ENCODE results near the gene ENG. TPM values are rescaled to one million over a fixed set of nuclear protein-coding genes. Genes with fewer than 3 reads are reported as not detected.
"Not testable (repeated sequence)": the region's sequence is repeated elsewhere in the genome, so short reads cannot be mapped to it uniquely, and the experiment has no call there.

The ENG gene
- polyA plus RNA-seq, 1 of the 3 experiments (the other 2 are of a cell fraction) = 18.8 TPM

DNA sequence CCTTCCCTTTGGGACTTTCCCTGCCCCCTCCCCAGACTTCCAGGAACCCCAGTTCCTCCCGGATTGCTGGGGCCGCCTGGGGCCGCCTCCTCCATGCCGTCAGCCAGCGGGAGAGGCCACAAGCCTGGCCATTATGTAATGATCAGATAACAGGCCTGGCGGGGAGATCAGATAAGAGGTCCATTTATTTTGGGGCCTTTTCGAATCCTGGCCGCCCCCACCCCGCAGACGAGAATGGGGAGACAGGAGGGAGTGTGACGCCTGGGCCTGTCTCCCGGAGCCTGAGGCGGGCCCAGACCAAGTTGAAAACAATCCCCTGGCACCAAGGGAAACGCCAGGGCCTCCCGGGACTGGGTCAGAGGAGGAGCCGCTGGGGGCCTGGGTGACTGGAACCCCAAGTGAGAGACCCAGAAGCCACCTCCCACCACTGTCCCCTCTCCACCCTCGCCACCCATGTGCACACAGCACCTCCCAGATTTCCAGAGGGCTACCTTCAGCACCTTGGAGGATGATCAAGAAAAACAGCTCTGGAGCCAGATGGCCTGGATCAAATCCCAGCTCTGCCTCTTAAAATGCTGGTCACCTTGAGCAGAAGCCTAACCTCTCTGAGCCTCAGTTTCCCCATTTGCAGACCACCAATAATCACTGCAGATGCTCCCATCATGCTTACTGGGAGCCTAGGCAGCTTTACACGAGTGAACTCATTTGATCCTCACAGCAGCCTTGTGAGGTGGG, 7.8 kb downstream of the ENG start:
- H3K9me2 ChIP-seq = no peaks in the 10 kb centered on the region
- H3K27me3 ChIP-seq (ENCODE audit: insufficient read depth) = no peaks in the 10 kb centered on the region
- H3K4me2 ChIP-seq = no peak overlapping the region
- peaks cover 7 to 16% of the 10 kb centered on the region in 2 experiments for H3K36me3 ChIP-seq (replicated peaks in 1 of 2; ENCODE audit: control insufficient read depth in 1 of 2, insufficient read depth in 2 of 2, low read length in 1 of 2)
- peak overlapping the region in 1 of 2 experiments; percentile 64; a peak in 2 of 4 replicates for H3K27ac ChIP-seq (ENCODE audit: low read depth in 2 of 2, low read length in 1 of 2)
- H2AFZ ChIP-seq (ENCODE audit: low read depth) = no peak overlapping the region
- H3K4me3 ChIP-seq (ENCODE audit: low read depth in 2 of 2, low read length in 1 of 2) = no peak overlapping the region
- H3K9ac ChIP-seq = no peak overlapping the region
- H3K79me2 ChIP-seq (ENCODE audit: insufficient read depth) = peaks cover 58% of the 10 kb centered on the region
- peak; percentile 86 for TF ChIP-seq GATA2 (CRISPR knock-in tag; IDR thresholded peaks at IDR 0.05)
- TF ChIP-seq RCOR1 (IDR thresholded peaks at IDR 0.05; ENCODE audit: low read length) = 0 out of 2 replicates have a peak, but pooled peaks have one; percentile 27
- peak; percentile 53 for TF ChIP-seq CHD2 (IDR thresholded peaks at IDR 0.05; ENCODE audit: low read length, partially characterized antibody)
- TF ChIP-seq, protein P1, sequence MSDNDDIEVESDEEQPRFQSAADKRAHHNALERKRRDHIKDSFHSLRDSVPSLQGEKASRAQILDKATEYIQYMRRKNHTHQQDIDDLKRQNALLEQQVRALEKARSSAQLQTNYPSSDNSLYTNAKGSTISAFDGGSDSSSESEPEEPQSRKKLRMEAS (IDR thresholded peaks at IDR 0.05; ENCODE audit: low read depth) = no peak
- peak in 1 of 2 experiments; percentile 45; a peak in 1 of 4 replicates for TF ChIP-seq EP300 (IDR thresholded peaks at IDR 0.05; ENCODE audit: borderline replicate concordance in 1 of 2, low read depth in 1 of 2, low read length in 1 of 2)
- TF ChIP-seq NFIC (IDR thresholded peaks at IDR 0.05; ENCODE audit: borderline replicate concordance) = no peak
- TF ChIP-seq MXI1 (IDR thresholded peaks at IDR 0.05; ENCODE audit: low read depth, low read length) = peak; percentile 23; the same call in 1 of the 2 replicates
- 75% methylated on average over 17 of the region's 18 CpGs for WGBS (ENCODE audit: low lambda C conversion rate)
- CTCF ChIA-PET = interaction anchor here (1.0 to 3.8 kb wide), 2 partner anchors 23 to 111 kb away, joined by 3 to 16 read pairs; partner anchors contain the start of gene TOR2A
- H3K9me3 ChIP-seq = peaks cover 7% of the 10 kb centered on the region; the same call in 1 of the 2 replicates
- H3F3A ChIP-seq (replicated peaks; ENCODE audit: insufficient read depth) = no peaks in the 10 kb centered on the region
- no peaks in the 10 kb centered on the region for H4K20me1 ChIP-seq (ENCODE audit: insufficient read depth)
- POLR2A ChIA-PET = no interaction called here
- peaks cover 5 to 10% of the 10 kb centered on the region in 2 experiments; a peak in 2 of 4 replicates for H3K4me1 ChIP-seq (ENCODE audit: control insufficient read depth in 1 of 2, insufficient read depth in 2 of 2, low read depth in 1 of 2, low read length in 1 of 2)
- peak; percentile 80 for DNase-seq

DNA sequence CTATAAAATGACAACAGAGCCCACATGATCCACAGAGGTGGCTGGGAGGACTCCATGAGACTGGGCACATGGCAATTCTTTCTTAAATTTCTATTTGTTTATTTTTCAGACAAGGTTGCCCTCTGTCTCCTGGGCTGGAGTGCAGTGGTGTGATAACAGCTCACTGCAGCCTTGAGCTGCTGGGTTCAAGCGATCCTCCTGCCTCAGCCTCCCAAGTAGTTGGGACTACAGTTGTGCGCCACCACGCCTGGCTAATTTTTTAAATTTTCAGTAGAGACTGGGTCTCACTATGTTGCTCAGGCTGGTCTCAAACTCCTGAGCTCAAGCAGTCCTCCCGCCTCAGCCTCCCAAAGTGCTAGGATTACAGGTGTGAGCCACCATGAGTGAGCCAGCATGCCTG, 8.8 kb downstream of the ENG start:
- 96% methylated on average over 4 of the region's 4 CpGs for WGBS (ENCODE audit: low lambda C conversion rate)
- H3K4me2 ChIP-seq; H3F3A ChIP-seq (replicated peaks; ENCODE audit: insufficient read depth); H3K9me3 ChIP-seq; H4K20me1 ChIP-seq (ENCODE audit: insufficient read depth); POLR2A ChIA-PET; H3K9me2 ChIP-seq; H3K27me3 ChIP-seq (ENCODE audit: insufficient read depth); H2AFZ ChIP-seq (ENCODE audit: low read depth); H3K9ac ChIP-seq; H3K4me3 ChIP-seq (ENCODE audit: low read depth in 2 of 2, low read length in 1 of 2); H3K27ac ChIP-seq (ENCODE audit: low read depth in 2 of 2, low read length in 1 of 2); DNase-seq: not testable (repeated sequence)
- H3K4me1 ChIP-seq (ENCODE audit: control insufficient read depth in 1 of 2, insufficient read depth in 2 of 2, low read depth in 1 of 2, low read length in 1 of 2) = peaks cover 5 to 10% of the 10 kb centered on the region in 2 experiments; a peak in 2 of 4 replicates
- CTCF ChIA-PET = interaction anchor here (0.6 to 3.8 kb wide), 5 partner anchors 8 to 111 kb away, joined by 3 to 16 read pairs (median 3); partner anchors contain the start of gene TOR2A
- peaks cover 7 to 17% of the 10 kb centered on the region in 2 experiments for H3K36me3 ChIP-seq (replicated peaks in 1 of 2; ENCODE audit: control insufficient read depth in 1 of 2, insufficient read depth in 2 of 2, low read length in 1 of 2)
- peaks cover 52% of the 10 kb centered on the region for H3K79me2 ChIP-seq (ENCODE audit: insufficient read depth)

DNA sequence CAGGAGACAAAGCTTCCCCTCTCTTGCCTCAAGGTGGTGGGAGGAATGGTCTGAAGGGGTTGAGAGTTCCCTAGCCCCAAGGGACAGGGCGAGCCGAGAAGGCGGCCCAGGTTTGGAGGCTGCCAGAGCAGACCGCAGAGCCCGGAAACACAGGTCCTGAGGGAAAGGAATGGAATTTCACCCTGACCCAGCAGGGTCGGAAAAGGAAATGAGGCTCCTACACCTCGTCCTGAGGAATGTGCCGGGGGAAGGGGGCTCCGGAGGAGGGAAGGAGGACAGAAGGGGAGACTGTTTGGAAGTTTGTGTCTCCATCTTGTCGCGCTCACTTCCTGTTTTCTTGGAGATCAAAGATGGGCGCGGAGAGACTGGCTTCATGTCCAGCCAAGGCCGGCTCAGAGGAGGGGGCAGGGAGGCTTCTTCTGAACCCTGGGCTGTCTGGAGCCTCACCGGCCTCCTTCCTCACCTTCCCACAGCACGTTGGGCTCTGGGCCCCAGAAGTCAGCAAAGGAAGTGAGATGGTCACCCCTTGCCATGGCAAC, 9.6 kb downstream of the ENG start:
- H3K9me3 ChIP-seq = peaks cover 6% of the 10 kb centered on the region; the same call in 1 of the 2 replicates
- ChIA-PET POLR2A (no interaction called here), CTCF (interaction anchor here (1.1 to 3.8 kb wide), 2 partner anchors 16 to 25 kb away, joined by 3 to 16 read pairs; no protein-coding TSS in a partner anchor)
- H2AFZ ChIP-seq (ENCODE audit: low read depth) = no peak overlapping the region
- H3F3A ChIP-seq (replicated peaks; ENCODE audit: insufficient read depth) = peaks cover 4% of the 10 kb centered on the region
- H3K79me2 ChIP-seq (ENCODE audit: insufficient read depth) = peaks cover 45% of the 10 kb centered on the region
- no peaks in the 10 kb centered on the region for H3K9me2 ChIP-seq
- H4K20me1 ChIP-seq (ENCODE audit: insufficient read depth) = no peaks in the 10 kb centered on the region
- H3K4me2 ChIP-seq = no peak overlapping the region
- no peaks in the 10 kb centered on the region for H3K27me3 ChIP-seq (ENCODE audit: insufficient read depth)
- 85% methylated on average over 13 of the region's 16 CpGs for WGBS (ENCODE audit: low lambda C conversion rate)
- H3K4me3 ChIP-seq (ENCODE audit: low read depth in 2 of 2, low read length in 1 of 2) = no peak overlapping the region
- peaks cover 5 to 10% of the 10 kb centered on the region in 2 experiments; a peak in 2 of 4 replicates for H3K4me1 ChIP-seq (ENCODE audit: control insufficient read depth in 1 of 2, insufficient read depth in 2 of 2, low read depth in 1 of 2, low read length in 1 of 2)
- no peak for DNase-seq
- no peak overlapping the region for H3K27ac ChIP-seq (ENCODE audit: low read depth in 2 of 2, low read length in 1 of 2)
- H3K9ac ChIP-seq = no peak overlapping the region
- H3K36me3 ChIP-seq (replicated peaks in 1 of 2; ENCODE audit: control insufficient read depth in 1 of 2, insufficient read depth in 2 of 2, low read length in 1 of 2) = peaks cover 7 to 17% of the 10 kb centered on the region in 2 experiments
- TF ChIP-seq MEF2A (IDR thresholded peaks at IDR 0.05; ENCODE audit: borderline replicate concordance, low read depth) (no peak), NFIC (IDR thresholded peaks at IDR 0.05; ENCODE audit: borderline replicate concordance) (no peak), EP300 (IDR thresholded peaks at IDR 0.05; ENCODE audit: borderline replicate concordance in 1 of 2, low read depth in 1 of 2, low read length in 1 of 2) (no peak), FOXM1 (IDR thresholded peaks at IDR 0.05; ENCODE audit: low read depth) (no peak), FOXJ3 (CRISPR knock-in tag; IDR thresholded peaks at IDR 0.05) (no peak), RXRA (IDR thresholded peaks at IDR 0.05; ENCODE audit: borderline replicate concordance, low read depth) (no peak), RAD21 (IDR thresholded peaks at IDR 0.05; ENCODE audit: low read length) (no peak), SIN3A (IDR thresholded peaks at IDR 0.05; ENCODE audit: borderline replicate concordance, low read depth, low read length) (no peak), CHD2 (IDR thresholded peaks at IDR 0.05; ENCODE audit: low read length, partially characterized antibody) (no peak), SMC3 (IDR thresholded peaks at IDR 0.05; ENCODE audit: low read depth, low read length) (no peak)
- TF ChIP-seq, protein P2, sequence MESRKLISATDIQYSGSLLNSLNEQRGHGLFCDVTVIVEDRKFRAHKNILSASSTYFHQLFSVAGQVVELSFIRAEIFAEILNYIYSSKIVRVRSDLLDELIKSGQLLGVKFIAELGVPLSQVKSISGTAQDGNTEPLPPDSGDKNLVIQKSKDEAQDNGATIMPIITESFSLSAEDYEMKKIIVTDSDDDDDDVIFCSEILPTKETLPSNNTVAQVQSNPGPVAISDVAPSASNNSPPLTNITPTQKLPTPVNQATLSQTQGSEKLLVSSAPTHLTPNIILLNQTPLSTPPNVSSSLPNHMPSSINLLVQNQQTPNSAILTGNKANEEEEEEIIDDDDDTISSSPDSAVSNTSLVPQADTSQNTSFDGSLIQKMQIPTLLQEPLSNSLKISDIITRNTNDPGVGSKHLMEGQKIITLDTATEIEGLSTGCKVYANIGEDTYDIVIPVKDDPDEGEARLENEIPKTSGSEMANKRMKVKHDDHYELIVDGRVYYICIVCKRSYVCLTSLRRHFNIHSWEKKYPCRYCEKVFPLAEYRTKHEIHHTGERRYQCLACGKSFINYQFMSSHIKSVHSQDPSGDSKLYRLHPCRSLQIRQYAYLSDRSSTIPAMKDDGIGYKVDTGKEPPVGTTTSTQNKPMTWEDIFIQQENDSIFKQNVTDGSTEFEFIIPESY (IDR thresholded peaks at IDR 0.05; ENCODE audit: borderline replicate concordance, low read depth) = no peak

All from SK-N-SH (cell line).